Body of pancreas (tissue), 4 donors: ENCODE results near the gene POLR1C. TPM values are rescaled to one million over a fixed set of nuclear protein-coding genes. Genes with fewer than 3 reads are reported as not detected.
A peak's percentile ranks its signal among the peaks of the same experiment; 100 is the strongest.

Experiments used
- ATAC-seq: fragments of 150-250 bp; one replicate; pipeline ENCODE4 v1.9.1; 2016
- DNase-seq, 4 donors: peaks; one replicate each; pipeline ENCODE4 v3.0.0-alpha.2; 2019
- H3K27ac ChIP-seq, 4 donors: fragments of 200-600 bp; sonication (generic); 1 replicate in 3 of 4; 2 replicates in 1 of 4; pipeline versions ENCODE4 v1.5.1 to v1.6.1; 2016 to 2019; ENCODE audit warnings: mild to moderate bottlenecking in 1 of 4, mixed read lengths in 1 of 4, moderate library complexity in 1 of 4
- H3K27me3 ChIP-seq, 2 donors: fragments of 200-600 bp; sonication (generic); one replicate each; pipeline ENCODE4 v1.6.0; 2016; ENCODE audit warnings: mild to moderate bottlenecking in 1 of 2
- H3K36me3 ChIP-seq, 2 donors: fragments of 200-600 bp; sonication (generic); replicated peaks in 1 of 2; 2 replicates each; pipeline ENCODE4 v1.5.1; 2016; ENCODE audit warnings: low read depth in 2 of 2; ENCODE audit not compliant: insufficient read depth in 1 of 2
- H3K4me1 ChIP-seq: fragments of 200-600 bp; sonication (generic); one replicate; pipeline ENCODE4 v1.6.0; 2016
- H3K4me3 ChIP-seq, 2 donors: fragments of 200-600 bp; sonication (generic); 1 replicate in 1 of 2; 2 replicates in 1 of 2; pipeline ENCODE4 v1.5.1; 2016 to 2019
- H3K9me3 ChIP-seq, 3 donors: fragments of 200-600 bp; sonication (generic); 1 replicate in 2 of 3; 2 replicates in 1 of 3; pipeline ENCODE4 v1.5.1; 2016
- CTCF ChIP-seq, 7 experiments: fragments of 450-650 bp in 4 of 7; fragments of 200-600 bp in 3 of 7; sonication (generic) in 3 of 7; IDR thresholded peaks; one replicate each; pipeline ENCODE4 v1.5.1; 2016 to 2019; ENCODE audit warnings: antibody characterized with exemption in 7 of 7
- POLR2A ChIP-seq, 3 donors: fragments of 450-650 bp; IDR thresholded peaks; one replicate each; pipeline ENCODE4 v1.6.1; 2016; ENCODE audit warnings: antibody characterized with exemption in 3 of 3, mild to moderate bottlenecking in 2 of 3
- WGBS, 2 donors: methylation state at CpG; one replicate each; pipeline ENCODE4 v1.1.5; 2017; 5-methylcytosine and 5-hydroxymethylcytosine counted together
- intact Hi-C: fragments of 100-400 bp; cut with DNase I; formaldehyde crosslinking; loops from one replicate; pipeline ENCODE4 v1.15.1; 2023
- total RNA-seq, 2 donors: library from RNA; depleted of rRNA; stranded (reverse); fragments of >200 nt; gene quantifications; one replicate each; pipeline ENCODE4 v1.1.0, GENCODE V29; 2016

POLR1C gene
- total RNA-seq, 2 donors from 2014 or later = 19.1 to 20.2 TPM

DNA sequence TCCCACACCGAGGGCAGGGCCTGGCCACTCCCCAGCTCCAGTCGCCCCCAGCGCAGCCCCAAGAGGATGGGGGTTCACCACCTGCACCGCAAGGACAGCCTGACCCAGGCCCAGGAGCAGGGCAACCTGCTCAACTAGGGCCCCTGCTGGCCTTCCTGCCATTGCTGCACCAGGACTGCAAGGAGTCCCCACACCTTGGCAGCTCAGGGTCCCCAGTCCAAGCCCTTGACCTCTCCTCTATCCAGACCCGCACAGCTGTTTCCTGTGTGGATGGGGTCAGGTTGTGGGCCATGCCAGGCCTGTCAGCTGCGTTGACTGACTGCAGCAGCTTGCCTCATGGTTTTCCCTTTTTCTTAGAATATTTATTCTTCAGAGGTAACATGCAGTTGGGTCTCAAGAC lies 11.2 kb upstream of the POLR1C start:
- ATAC-seq (no peak), DNase-seq (no peak)
- TF ChIP-seq CTCF (IDR thresholded peaks at IDR 0.05) (no peak), POLR2A (IDR thresholded peaks at IDR 0.05) (no peak)
- Histone ChIP-seq H3K27me3 (no peaks in the 10 kb centered on the region), H3K27ac (no peak overlapping the region), H3K36me3 (peaks cover 2 to 22% of the 10 kb centered on the region in 2 donors), H3K4me1 (peaks cover 21% of the 10 kb centered on the region), H3K4me3 (no peak overlapping the region), H3K9me3 (no peaks in the 10 kb centered on the region)
- WGBS, 2 donors = 53 to 78% methylated on average over 3 to 6 of the region's 6 CpGs
- intact Hi-C loops = loop anchor here (5.0 to 10.0 kb wide), 2 partner anchors 53 to 251 kb away; no protein-coding TSS in a partner anchor

DNA sequence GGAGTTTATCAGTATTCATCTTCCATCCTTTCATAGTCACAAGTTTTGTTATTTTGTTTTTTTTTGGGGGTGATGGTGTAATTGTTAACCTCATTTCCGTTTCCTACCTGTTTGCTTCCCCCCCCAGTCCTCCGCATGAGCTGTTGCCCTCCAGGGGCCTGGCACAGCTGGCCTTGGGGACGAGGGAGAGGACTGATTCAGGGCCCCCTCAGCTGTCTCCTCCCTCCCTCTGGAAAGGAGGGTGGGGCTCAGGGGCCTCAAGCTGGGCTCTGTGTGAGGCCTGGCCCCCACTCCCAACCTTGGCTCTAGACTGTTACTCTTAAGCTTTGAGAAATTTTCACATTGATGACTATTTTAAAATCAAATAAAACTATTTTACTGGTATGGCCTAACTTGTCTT lies 10.7 kb upstream of the POLR1C start:
- DNase-seq (no peak), ATAC-seq (no peak)
- Histone ChIP-seq H3K27ac (no peak overlapping the region), H3K9me3 (no peaks in the 10 kb centered on the region), H3K27me3 (no peaks in the 10 kb centered on the region), H3K4me3 (no peak overlapping the region), H3K4me1 (peaks cover 23% of the 10 kb centered on the region), H3K36me3 (peaks cover 0 to 18% of the 10 kb centered on the region in 2 donors)
- intact Hi-C loops = loop anchor here (5.0 to 10.0 kb wide), 2 partner anchors 54 to 251 kb away; no protein-coding TSS in a partner anchor
- WGBS, 2 donors = 79 to 81% methylated on average over 2 to 3 of the region's 3 CpGs
- TF ChIP-seq POLR2A (IDR thresholded peaks at IDR 0.05) = no peak
- no peak for TF ChIP-seq CTCF (IDR thresholded peaks at IDR 0.05)

DNA sequence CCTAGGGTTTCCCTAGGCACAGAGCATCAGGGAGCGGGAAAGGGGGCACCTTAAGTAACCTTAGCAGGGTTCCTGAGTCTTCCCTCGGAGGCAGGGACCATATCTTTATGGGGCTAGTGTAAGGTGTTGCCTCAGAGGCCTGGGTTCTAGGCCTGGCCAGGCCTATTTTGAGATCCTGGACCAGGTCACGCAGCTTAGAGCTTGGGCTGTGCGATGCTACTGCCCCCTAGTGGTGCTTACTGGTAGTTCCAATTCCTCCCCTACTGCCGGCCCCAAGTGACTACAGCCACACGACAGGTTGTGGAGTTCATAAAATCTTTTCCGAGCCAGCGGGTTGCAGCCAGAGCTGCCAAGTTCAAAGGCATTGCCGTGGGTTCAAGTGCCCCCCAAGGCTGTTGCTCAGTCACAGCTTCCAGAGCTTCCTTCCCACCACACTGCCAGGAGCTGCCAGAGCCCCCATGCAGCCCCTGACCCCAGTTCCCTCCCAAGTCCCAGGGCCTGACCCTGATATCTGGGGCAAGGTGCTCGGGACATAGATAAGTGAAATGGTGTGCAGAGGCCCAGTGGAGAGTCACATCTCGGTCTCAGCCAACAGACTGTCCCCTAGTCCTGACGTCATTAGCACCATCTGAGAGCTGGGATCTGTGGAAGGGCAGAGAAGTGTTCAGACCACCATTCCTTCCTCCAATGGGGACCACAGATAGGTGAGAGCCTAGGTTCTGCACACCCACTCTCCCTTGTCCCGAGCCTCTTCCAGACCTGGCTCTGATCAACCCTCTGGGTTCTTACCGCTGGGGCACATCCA lies 10.0 kb upstream of the POLR1C start:
- Histone ChIP-seq H3K9me3 (no peaks in the 10 kb centered on the region), H3K27ac (no peak overlapping the region), H3K4me1 (peaks cover 23% of the 10 kb centered on the region), H3K27me3 (no peaks in the 10 kb centered on the region), H3K36me3 (peaks cover 0 to 21% of the 10 kb centered on the region in 2 donors), H3K4me3 (no peak overlapping the region)
- peak; percentile 80 to 86 (median 82) for DNase-seq
- peak; percentile 66 for ATAC-seq
- intact Hi-C loops = loop anchor here (5.0 to 10.0 kb wide), 2 partner anchors 55 to 252 kb away; no protein-coding TSS in a partner anchor
- WGBS, 2 donors = 22% methylated on average over 14 of the region's 14 CpGs
- TF ChIP-seq CTCF (IDR thresholded peaks at IDR 0.05) (peak; percentile 93 to 97 (median 94)), POLR2A (IDR thresholded peaks at IDR 0.05) (no peak)

GRCh38 chr6:43508481-43509141 lies 8.3 kb upstream of the POLR1C start:
- TF ChIP-seq CTCF (IDR thresholded peaks at IDR 0.05) (no peak), POLR2A (IDR thresholded peaks at IDR 0.05) (no peak)
- no peak overlapping the region for H3K27ac ChIP-seq
- intact Hi-C loops = loop anchor here (5.0 to 10.0 kb wide), 2 partner anchors 56 to 254 kb away; no protein-coding TSS in a partner anchor
- WGBS, 2 donors = 72 to 73% methylated on average over 6 to 8 of the region's 8 CpGs
- H3K9me3 ChIP-seq = no peaks in the 10 kb centered on the region
- H3K4me1 ChIP-seq = peaks cover 23% of the 10 kb centered on the region
- ATAC-seq (no peak), DNase-seq (no peak)
- H3K36me3 ChIP-seq = peaks cover 0 to 25% of the 10 kb centered on the region in 2 donors
- H3K4me3 ChIP-seq = no peak overlapping the region
- H3K27me3 ChIP-seq = no peaks in the 10 kb centered on the region
